ENCODE results near the gene CT55.

DNA sequence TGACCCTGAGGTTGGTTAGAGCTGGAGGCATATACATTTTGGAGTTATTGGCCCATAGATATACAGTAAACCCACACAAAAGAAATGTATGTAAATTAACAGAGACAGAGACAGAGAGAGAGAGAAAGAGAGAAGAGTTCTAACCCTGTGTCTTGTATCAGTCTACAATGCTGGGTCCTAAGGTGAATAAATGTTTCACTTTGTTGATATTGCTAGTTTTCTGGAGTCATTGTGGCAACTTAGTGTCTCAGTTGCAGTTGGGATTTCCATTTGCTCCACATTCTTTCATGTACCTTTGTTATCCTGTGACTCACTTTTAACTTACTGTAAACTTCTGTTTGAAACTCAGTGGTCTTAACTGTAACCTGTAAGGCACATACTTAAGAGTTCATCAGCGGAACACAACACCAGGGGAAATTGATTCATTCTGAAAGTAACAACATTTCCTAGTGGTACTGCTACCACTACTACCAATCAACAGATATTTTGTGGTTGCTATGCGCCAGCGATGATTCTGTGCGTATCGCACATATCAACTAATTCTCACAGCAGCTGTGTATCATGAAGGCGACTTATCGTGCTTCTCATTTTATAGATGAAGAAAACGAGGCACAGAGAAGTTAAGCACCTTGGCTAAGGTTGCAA is 42.1 kb upstream of the CT55 start:
- TF ChIP-seq FOXM1 (IDR thresholded peaks at IDR 0.05; ENCODE audit: borderline replicate concordance), result no peak
- TF ChIP-seq CTBP1 (IDR thresholded peaks at IDR 0.05; ENCODE audit: borderline replicate concordance), result no peak
- no peak for TF ChIP-seq BHLHE40 (IDR thresholded peaks at IDR 0.05; ENCODE audit: borderline replicate concordance)
- no peak for TF ChIP-seq SP1 (IDR thresholded peaks at IDR 0.05)
- TF ChIP-seq, protein P1, sequence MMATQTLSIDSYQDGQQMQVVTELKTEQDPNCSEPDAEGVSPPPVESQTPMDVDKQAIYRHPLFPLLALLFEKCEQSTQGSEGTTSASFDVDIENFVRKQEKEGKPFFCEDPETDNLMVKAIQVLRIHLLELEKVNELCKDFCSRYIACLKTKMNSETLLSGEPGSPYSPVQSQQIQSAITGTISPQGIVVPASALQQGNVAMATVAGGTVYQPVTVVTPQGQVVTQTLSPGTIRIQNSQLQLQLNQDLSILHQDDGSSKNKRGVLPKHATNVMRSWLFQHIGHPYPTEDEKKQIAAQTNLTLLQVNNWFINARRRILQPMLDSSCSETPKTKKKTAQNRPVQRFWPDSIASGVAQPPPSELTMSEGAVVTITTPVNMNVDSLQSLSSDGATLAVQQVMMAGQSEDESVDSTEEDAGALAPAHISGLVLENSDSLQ (IDR thresholded peaks at IDR 0.05), result no peak
- TF ChIP-seq FOXK2 (IDR thresholded peaks at IDR 0.05), result no peak
- no peak for TF ChIP-seq ARNT (IDR thresholded peaks at IDR 0.05)
- no peak for TF ChIP-seq FOXA1 (IDR thresholded peaks at IDR 0.05)
- TF ChIP-seq SUZ12 (IDR thresholded peaks at IDR 0.05), result no peak

All from HEK293T (cell line).